GM19455 (cell line): ENCODE measurements around the gene PARP6.
A peak's percentile ranks its signal among the peaks of the same experiment; 100 is the strongest.
"Not testable (repeated sequence)": the region's sequence is repeated elsewhere in the genome, so short reads cannot be mapped to it uniquely, and the experiment has no call there.

Experiments
- ATAC-seq: cut with Tn5 transposase; IDR thresholded peaks from one replicate; pipeline ENCODE4 v1.9.1; 2021; ENCODE audit not compliant: unreplicated experiment

Gene PARP6

DNA sequence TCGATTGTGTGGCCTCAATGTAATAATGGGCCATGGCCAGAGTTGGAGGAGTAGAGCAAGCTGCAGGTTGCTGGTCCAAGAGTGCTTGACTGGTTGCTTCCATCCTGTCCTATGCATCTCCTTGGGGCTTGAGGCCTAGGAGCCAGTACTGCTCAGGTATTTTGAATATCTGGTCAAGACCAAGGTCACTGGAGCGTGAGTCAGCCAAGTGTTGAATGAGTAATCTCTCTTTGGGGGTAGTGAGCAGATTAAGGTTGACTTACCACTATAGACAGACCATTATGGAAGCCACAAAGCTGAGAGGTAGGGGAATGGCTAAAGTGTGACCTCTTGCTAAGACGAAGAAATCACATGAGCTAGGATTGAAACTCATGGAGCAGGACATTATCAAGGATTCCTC lies 9.4 kb upstream of the PARP6 start:
- ATAC-seq, result no peak

DNA sequence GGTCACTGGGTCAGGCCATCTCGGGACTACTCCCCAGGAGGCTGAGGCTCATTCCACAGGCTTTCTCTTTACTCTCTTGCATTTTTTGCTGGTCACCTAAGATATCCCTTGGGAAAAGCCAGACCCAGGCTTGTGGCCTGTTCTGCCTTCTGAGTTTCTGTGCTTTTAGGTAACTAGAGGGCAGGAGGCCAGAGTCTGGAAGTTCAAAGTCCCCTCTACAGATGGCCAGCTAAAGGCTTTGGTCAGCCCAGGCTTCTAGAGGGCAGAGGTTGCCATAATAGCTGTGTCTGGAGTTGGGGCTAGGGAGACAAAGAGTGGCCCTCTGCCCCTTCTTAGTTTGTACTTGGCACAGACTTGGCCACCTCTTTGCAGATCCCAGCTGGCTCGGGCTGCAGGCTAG lies 8.4 kb upstream of the PARP6 start:
- no peak for ATAC-seq

DNA sequence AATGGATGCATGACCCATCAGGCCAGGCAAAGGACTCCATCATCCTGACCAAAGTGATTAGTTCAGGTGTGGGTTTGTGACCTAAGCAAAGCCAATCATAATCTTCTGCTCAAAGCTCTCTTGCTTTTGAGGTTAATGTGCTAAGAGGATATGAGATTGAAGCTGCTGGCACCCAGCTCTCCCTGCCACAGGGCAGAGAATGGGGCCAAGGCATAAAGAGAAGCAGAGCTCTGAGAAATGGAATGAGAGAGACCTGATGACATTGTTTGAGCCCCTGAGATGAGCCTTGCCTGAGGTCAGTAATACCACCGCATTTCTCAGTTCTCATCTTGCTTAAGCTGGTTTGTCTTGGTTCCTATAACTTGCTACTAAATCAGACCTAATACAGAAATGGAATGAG lies 6.4 kb upstream of the PARP6 start:
- no peak for ATAC-seq

DNA sequence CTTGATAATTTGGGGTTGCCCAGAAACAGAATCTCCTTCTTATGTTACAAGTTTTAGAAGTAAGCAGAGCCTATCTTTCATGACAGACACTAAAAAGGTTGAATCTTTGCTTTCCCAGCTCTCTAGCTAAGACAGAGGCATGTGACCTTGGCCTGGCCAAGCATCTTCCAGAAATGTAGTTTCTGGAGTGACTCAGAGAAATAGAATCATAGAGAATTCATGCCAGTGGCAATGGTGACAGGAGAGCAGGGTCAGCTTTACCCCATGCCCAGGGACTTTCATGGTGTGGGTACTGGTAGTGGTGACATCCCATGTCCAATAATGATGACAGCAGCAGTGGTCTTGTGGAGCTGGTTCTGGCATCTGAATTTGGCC lies 4.0 kb upstream of the PARP6 start:
- no peak for ATAC-seq

DNA sequence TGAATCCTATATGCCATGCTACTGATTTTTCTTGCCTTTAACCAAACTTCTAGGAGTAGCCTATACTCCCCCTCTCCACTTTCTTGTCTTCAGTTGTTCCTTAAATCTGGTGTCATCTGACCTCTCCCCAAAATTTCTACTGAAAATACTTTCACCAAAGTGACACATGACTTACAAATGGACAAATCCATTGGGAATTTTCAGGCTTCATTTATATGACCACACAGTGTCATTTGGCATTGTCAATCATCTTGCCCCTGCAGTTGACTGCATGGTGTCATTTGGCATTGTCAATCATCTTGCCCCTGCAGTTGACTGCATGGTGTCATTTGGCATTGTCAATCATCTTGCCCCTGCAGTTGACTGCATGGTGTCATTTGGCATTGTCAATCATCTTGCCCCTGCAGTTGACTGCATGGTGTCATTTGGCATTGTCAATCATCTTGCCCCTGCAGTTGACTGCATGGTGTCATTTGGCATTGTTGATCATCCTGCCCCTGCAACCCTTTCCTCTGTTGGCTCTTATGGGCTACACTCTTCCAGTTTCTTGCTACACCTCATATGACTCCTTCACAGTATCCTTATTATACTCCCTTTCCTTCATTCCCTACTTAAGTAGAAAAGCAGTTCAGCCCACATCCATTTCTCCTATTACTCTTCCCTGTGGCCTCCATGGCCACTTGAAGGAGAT lies 3.4 kb upstream of the PARP6 start:
- ATAC-seq, result not testable (repeated sequence)

DNA sequence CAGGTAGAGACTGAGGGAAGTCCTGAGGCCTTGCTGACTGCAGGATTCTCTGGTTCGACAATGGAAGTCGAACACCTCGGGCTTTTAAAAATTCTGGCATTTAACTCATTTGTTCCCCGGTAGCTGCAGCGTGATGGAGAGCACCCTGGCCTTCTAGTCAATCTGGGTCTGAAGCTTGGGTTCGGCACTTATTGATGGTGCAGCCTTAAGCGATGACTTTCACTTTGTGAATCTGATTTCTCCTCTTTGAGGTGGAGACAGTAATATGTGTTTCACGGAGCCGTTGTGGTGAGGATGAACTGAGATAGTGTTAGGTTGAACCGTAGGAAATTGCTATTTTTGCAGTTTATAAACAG lies 621 bp upstream of the PARP6 start:
- ATAC-seq, result peak; percentile 7

DNA sequence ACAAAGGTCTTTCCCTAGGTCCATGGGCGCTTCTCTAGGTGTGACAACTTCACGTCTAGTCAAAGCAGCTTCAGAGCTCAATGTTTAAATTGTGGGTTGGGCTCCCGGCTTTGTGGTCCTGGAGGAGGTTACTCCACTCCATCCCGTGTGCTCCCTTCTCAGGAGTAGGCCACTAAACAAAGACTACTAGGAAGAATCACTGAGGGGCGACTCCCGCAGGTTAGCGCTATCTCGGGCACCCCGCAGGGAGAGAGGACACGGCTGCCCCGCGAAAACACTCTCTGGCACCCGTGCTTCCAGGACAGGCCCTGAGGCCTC lies 500 bp downstream of the PARP6 start:
- ATAC-seq, result peak; percentile 10

DNA sequence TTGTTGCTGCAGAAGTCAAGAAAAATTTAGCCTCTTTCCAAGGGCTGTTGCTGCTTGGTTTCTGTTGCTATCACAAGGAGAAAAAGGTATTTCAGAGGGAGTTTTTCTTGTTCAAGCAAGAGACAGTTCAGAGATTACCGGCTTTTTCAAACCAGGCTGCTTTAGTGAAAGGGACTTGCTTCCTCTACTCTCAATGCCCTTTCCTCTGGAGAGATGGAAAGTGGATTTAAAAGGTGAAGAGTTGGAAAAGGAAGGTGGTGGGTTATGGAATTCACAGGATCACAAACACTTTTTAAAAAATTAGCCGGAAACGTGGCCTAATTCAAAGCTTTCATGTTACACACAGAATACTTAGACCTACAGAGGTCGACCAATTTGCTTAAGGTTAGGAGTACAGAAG lies 1.1 kb downstream of the PARP6 start:
- no peak for ATAC-seq

DNA sequence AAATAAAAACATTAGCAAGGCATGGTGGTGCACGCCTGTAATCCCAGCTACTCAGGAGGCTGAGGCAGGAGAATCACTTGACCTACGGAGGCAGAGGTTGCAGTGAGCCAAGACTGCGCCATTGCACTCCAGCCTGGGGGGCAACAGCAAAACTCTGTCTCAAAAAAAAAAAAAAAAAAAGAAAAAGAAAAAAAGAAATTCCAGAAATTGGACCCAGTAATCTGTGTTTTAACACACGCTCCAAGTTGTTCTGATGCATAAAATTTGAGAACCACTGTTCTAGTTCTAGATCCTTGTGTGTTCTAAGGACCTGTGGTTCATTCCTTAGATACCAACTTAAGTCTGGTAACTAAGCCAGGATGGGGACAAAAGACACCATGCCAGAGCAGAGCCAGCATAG lies 2.6 kb downstream of the PARP6 start:
- no peak for ATAC-seq

DNA sequence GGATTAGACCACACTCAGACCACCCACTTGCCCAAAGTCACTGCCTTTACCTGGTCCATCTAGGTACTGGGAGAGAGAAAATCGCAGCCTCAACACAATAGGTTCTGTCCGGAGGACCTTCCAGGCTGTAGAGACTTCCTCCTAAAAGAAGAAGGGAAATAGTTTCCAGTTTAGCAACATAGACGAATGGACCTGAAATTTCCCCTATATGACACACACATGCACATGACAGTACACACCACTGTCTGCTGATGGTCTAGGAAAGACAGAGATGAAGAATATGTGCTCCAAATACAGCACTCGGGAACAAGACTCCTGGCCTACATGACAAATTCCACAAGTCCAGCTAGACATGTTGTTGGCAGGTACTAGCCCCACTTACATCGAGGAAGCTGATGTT lies 7.3 kb downstream of the PARP6 start:
- no peak for ATAC-seq

DNA sequence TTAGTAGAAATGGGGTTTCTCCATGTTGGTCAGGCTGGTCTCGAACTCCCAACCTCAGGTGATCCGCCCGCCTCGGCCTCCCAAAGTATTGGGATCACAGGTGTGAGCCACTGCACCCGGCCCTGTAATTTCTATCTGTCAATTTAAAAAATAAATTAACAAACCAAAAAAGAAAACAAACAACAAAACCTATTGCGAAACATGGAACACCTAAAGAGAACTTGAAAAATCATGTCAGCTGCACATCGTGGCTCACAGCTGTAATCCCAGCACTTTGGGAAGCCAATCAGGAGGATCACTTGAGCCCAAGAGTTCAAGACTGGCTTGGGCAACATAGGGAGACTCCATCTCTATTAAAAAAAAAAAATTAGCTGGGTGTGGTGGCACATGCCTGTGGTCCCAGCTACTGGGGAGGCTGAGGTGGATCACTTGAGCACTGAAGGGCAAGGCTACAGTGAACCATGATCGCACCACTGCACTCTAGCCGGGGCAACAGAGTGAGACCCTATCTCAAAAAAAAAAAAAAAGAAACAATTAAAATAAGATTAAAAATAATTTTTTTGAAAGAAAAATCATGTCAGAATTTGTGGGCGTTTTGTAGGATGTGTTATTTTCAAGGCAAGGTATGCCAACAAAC lies 19.6 kb downstream of the PARP6 start:
- ATAC-seq, result no peak

DNA sequence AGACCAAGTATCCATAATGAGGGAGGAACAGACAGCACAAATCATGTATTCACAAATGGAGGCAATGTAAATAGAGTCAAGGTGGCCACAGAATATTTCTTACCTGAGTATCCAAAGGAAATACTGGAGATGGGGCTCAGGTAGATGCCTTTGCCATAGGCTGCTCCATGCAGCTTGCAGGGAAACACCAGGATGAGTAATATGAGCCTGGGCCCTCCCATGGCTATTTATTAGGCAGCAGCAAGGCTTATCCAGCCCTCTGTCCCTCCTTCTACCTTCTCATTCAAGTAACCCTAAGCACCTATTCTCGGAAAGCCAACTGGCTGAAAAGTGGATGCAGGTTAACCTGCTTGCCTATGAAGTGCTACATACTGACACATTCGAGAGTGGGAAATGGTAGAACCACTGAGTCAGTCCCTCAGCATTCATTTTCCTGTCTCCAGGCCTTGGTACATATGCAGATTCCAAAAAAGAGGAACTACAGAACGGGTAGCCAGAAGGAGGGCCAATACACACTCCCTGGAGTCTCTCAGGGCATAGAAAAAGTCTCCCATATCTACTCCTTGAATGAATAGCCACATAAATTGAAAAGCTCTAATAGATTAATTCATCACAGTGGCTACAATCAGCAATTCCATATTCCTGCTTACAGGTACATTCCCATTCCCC lies 23.1 kb downstream of the PARP6 start:
- ATAC-seq, result no peak

DNA sequence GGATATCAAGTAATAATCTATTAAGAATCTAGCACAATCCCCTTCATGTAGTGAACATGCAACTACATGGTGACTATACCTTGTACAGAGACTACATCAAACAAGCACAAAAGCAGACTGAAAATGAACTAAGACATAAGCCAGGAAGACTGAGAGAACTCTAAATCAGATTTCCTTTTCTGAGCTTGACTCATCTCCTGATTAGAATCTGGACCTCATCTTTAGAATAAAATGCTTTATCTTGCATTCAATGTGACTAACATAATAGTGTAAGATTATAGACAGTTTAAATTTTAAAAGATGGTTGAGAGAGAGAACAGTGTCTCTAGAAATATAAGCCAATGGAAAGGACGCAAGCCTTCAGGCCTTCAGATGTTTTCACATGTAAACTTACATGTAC lies 23.8 kb downstream of the PARP6 start:
- ATAC-seq, result no peak

DNA sequence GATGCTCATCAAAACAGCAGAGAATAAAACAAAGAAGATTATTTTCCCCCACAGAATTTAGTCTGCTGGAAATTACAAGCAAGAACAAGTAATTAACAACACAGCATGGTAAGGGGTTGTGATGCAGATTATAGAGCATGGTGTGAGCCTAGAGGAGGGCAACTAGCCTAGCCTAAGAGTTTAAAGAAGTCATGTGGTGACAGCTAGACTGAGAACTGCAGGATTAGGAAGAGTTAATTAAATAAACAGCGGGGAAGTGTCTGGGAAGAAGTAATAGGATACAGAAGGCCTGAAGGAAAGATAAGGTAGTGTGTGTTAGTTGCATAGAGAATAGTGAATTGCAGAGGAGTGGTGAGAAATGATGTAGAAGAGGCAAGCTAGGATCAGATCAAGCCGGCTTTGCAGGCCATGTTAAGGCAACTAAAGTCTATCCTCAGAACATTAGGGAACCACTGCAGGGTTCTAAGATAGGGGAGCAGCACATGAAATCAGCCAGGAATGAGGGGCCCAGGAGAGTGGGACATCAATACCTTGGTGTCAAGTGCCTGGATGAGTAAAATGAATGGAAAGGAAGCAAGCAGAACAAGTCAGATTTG lies 29.5 kb downstream of the PARP6 start:
- ATAC-seq, result no peak

DNA sequence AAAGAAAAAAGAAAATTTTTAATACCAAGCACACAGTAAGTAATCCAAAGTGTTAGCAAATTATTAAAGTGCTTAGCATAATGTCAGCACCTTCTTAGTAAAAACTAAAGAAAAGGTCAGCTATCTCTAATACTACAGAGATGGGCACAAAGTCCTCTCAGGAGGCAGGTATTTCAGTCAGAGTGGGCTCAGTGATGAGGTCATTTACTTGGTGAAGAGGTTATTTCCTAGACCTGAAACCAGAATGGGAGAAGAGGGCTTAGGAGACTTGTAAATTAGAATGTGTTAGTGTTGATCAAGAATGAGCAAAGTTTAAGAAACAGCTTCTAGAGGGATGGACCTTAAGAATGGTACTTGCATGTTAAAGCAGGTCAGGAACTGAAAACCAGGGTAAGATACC lies 32.7 kb downstream of the PARP6 start:
- ATAC-seq, result no peak

DNA sequence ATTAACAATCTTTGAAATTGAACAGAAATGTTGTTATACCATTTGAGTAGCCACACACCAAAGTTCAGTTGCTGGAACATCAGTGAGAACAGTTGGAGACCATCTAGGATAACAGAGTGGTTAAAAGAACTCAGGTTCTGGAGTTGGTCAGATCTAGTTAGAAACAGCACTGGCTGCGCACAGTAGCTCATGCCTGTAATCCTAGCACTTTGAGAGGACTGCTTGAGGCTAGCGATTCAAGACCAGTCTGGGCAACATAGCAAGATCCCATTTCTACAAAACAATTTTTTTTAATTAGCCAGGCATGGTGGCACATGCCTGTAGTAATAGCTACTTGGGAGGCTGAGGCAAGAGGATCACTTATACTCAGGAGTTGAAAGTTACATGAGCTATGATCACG lies 33.8 kb downstream of the PARP6 start:
- ATAC-seq, result no peak

DNA sequence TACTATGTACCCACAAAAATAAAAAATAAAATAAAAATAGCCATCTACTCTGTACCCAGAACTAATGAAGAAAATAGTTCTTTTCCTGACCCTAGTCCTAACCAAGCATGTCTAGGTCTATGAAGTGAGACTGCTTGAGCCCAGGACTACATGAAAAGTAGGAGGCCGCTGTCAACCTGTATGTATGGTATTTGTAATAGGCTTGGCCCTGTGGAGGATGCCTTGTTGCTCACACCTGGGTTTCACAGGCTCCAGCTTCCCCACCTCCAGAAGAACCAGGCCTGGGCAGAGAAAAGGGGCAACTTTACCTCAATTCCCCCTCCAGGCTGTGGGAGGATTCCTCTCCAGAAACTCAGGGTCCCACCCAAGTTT lies 34.5 kb downstream of the PARP6 start:
- ATAC-seq, result no peak

DNA sequence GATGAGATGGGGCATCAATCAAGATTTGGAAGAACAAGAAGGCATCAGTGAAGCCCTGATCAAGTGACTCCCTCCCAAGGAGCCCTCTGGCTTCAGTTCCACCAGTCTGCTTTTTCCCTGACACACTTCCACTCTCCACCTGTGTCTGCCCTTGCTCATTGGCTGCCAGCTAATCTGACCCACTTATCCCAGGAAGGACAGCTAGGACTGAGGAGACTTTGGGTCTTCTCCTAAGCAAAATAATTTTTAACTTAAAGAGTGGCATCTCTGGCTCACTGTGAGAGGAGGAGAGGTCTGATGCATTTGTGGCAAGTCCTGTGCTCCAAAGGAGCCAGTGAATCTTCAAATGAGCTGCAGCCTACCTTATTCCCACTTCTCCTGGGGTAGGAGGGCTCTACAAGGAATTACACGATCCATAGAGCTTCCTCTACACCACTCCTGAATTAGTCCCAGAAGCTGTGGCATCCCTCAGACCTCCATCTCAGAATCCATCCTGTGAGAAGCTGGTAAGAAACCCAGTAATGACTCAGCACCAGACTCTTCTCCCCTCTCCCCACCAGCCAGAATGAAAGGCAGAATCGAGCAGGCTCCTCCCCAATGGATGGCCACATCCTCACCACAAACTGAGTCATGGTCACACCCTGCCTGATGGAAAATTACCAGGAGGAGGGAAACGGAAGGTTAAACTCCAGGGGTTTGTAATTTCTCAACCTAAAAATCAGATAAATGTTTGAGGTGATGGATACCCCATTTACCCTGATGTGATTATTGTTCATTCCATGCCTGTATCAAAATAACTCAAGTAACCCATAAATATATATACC lies 35.1 kb downstream of the PARP6 start:
- ATAC-seq, result peak; percentile 70

DNA sequence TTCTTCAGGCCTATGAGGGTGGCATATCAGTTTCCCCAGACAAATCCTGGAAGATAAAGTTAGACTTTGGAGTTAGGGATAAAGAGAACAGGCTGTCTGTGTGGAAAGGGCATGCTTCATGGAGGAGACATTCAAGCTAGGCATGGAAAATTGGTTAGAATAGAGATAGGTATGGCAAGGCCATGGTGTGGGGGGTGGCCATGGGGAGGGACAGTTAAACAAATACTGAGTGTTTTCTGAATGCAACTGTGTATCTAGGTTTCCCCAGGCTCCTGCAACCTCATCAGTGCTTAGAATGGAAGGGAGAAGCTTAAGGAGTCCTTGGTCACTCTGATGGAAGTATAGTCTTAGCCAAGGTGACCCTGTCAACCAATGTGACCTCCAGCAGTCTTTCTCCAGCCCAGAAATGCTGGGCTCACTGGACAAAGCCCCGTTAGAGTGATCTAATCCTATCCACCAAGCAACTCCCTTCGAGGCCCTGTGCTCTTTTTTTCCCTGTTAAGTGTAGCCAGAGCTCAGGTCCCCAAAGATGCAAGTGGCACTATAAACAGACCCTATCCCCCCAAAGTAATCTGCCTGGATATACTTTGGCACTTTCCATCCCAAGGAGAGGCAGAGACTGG lies 35.9 kb downstream of the PARP6 start:
- no peak for ATAC-seq

DNA sequence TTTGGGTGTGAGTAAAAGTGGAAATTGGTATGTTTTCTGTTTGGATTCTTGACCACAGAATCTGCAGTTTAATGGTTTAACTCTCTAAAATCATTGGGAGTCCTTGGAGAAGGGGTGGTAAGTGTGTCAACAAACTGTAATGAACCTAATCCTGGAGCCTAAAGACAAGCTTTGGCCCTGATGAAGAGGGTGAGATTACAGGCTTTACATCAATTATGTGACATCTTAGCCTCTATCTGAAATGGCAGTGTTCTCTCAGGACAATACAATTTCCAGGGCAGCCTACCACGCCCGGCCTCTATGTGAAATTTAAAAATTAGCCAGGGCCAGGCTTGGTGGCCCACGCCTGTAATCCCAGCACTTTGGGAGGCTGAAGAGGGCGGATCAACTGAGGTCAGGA lies 37.1 kb downstream of the PARP6 start:
- no peak for ATAC-seq

DNA sequence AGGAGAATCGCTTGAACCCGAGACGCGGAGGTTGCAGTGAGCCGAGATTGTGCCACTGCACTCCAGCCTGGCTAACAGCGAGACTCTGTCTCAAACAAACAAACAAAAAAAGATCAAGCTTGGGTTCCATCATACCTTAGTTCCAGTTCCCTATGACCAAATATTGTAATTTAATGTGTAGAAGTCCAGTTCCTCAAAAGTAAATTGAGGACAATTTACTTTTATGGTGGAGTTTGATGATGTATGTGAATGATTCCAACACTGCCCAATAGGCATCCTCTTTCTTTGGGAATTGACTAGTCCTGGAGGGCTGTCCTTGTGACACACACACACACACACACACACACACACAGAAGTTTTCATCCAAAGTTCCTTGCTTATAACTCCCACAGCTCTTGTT lies 38.6 kb downstream of the PARP6 start:
- ATAC-seq, result no peak
